PC-3 (cell line): ENCODE measurements around the gene SLAMF1. TPM values are rescaled to one million over a fixed set of nuclear protein-coding genes. Genes with fewer than 3 reads are reported as not detected.

ENCODE experiments used
- ATAC-seq: fragments of 200-7000 bp; cut with Tn5 transposase; 2 replicates; pipeline ENCODE4 v1.9.1; 2020; ENCODE audit warnings: mild to moderate bottlenecking, moderate library complexity
- BruUV-seq: library from RNA; stranded (reverse); fragments of 400-500 nt; replicated peaks from 2 replicates; lab custom pipeline; 2021; lab: Mats Ljungman, UMichigan
- CTCF ChIA-PET: fragments of 300-600 bp; sonication (Branson Sonifier 250); formaldehyde crosslinking; loops from one replicate; lab custom pipeline; 2022; ENCODE audit warnings: antibody characterized with exemption; lab: Charles Lee
- POLR2A ChIA-PET: fragments of 300-600 bp; sonication (Branson Sonifier 250); formaldehyde crosslinking; loops from one replicate; lab custom pipeline; 2022; ENCODE audit warnings: antibody characterized with exemption; ENCODE audit not compliant: unreplicated experiment; lab: Charles Lee
- DNase-seq: peaks from one replicate; pipeline ENCODE4 v3.0.0-alpha.2; 2015
- H2AFZ ChIP-seq: fragments of 300-600 bp; sonication (generic); 2 replicates; pipeline ENCODE4 v1.6.0; 2016; ENCODE audit warnings: antibody characterized with exemption, low read length
- H3F3A ChIP-seq: fragments of 300-600 bp; sonication (generic); one replicate; pipeline ENCODE4 v1.6.0; 2017; ENCODE audit warnings: antibody characterized with exemption, low read length, control low read depth, mild to moderate bottlenecking; ENCODE audit not compliant: unreplicated experiment
- H3K27ac ChIP-seq: fragments of 300-600 bp; sonication (generic); 2 replicates; pipeline ENCODE4 v1.5.1; 2016; ENCODE audit warnings: mild to moderate bottlenecking, low read length
- H3K27me3 ChIP-seq: fragments of 300-600 bp; sonication (generic); 2 replicates; pipeline ENCODE4 v1.6.1; 2016; ENCODE audit warnings: low read length, mixed read lengths
- H3K36me3 ChIP-seq: fragments of 300-600 bp; sonication (generic); 2 replicates; pipeline ENCODE4 v1.6.1; 2016; ENCODE audit warnings: low read depth, mixed run types, low read length, mixed read lengths
- H3K4me1 ChIP-seq: fragments of 300-600 bp; sonication (generic); 2 replicates; pipeline ENCODE4 v1.5.1; 2016; ENCODE audit warnings: low read length; ENCODE audit not compliant: insufficient read depth
- H3K4me2 ChIP-seq: fragments of 300-600 bp; sonication (generic); 2 replicates; pipeline ENCODE4 v1.6.0; 2016; ENCODE audit warnings: low read length
- H3K4me3 ChIP-seq: fragments of 300-600 bp; sonication (generic); 2 replicates; pipeline ENCODE4 v1.5.1; 2016; ENCODE audit warnings: mild to moderate bottlenecking, low read length, mixed read lengths
- H3K79me2 ChIP-seq: fragments of 300-600 bp; sonication (generic); 2 replicates; pipeline ENCODE4 v1.6.1; 2017; ENCODE audit warnings: low read length, mixed read lengths
- H3K9ac ChIP-seq: fragments of 300-600 bp; sonication (generic); 2 replicates; pipeline ENCODE4 v1.6.0; 2016; ENCODE audit warnings: mild to moderate bottlenecking, low read length
- H3K9me2 ChIP-seq: fragments of 300-600 bp; sonication (generic); replicated peaks from 2 replicates; pipeline ENCODE4 v1.6.1; 2016; ENCODE audit warnings: mixed run types, low read length, mixed read lengths
- H3K9me3 ChIP-seq: fragments of 300-600 bp; sonication (generic); 2 replicates; pipeline ENCODE4 v1.6.1; 2016; ENCODE audit warnings: low read length, mixed read lengths
- H4K20me1 ChIP-seq: fragments of 300-600 bp; sonication (generic); 2 replicates; pipeline ENCODE4 v1.6.1; 2016; ENCODE audit warnings: low read length, mixed read lengths
- CTCF ChIP-seq: fragments of 300-600 bp; sonication (generic); conservative IDR thresholded peaks from 2 replicates; pipeline ENCODE4 v1.5.1; 2017; ENCODE audit warnings: antibody characterized with exemption, low read depth, mild to moderate bottlenecking, low read length
- EZH2 ChIP-seq: fragments of 300-600 bp; sonication (generic); IDR thresholded peaks from one replicate; pipeline ENCODE4 v1.6.1; 2017; ENCODE audit warnings: antibody characterized with exemption, mild to moderate bottlenecking, low read length; ENCODE audit not compliant: unreplicated experiment
- EZH2phosphoT487 ChIP-seq: fragments of 300-600 bp; sonication (generic); IDR thresholded peaks from 2 replicates; pipeline ENCODE4 v1.6.1; 2018; ENCODE audit warnings: mild to moderate bottlenecking, antibody characterized with exemption, low read length, borderline replicate concordance
- intact Hi-C: fragments of 100-400 bp; cut with micrococcal nuclease; formaldehyde crosslinking; loops from 2 replicates; pipeline ENCODE4 v1.9.0; 2023
- total RNA-seq: library from RNA; depleted of rRNA; stranded (reverse); fragments of >200 nt; gene quantifications from 2 replicates; pipeline ENCODE4 v1.2.3, GENCODE V29; 2014

SLAMF1 gene
- total RNA-seq, 1 experiment from 2014 or later, result not detected

DNA sequence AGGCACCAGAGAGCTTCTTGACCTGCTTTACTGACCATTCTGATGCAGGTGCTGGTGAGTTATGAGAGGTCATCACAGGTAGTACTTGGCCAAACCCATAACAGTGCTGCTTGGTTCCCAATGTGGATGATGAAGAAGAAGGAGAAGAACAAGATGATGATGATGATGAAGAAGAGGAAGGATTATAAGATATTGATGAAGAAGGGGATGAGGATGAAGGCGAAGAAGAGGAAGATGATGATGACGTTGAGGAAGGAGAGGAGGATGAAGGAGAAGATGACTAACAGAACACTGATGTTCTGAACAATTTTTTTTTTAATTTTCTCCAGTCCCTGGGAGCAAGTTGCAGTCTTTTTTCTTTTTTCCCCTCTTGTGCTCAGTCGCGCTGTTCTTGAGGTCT, 23.9 kb upstream of the SLAMF1 start:
- DNase-seq (no peak), ATAC-seq (no peak)
- no peak for TF ChIP-seq CTCF
- no peak for TF ChIP-seq EZH2phosphoT487
- TF ChIP-seq EZH2, result no peak
- Histone ChIP-seq H3K4me1 (no peaks in the 10 kb centered on the region), H3K4me2 (no peak overlapping the region), H3K4me3 (no peak overlapping the region), H3K79me2 (no peaks in the 10 kb centered on the region), H3F3A (no peaks in the 10 kb centered on the region), H3K27me3 (peaks cover 54% of the 10 kb centered on the region), H3K9me2 (no peaks in the 10 kb centered on the region), H3K9me3 (no peaks in the 10 kb centered on the region), H2AFZ (no peak overlapping the region), H3K27ac (no peak overlapping the region), H3K36me3 (no peaks in the 10 kb centered on the region), H3K9ac (no peak overlapping the region), H4K20me1 (no peaks in the 10 kb centered on the region)
- intact Hi-C loops, result no loop called here
- ChIA-PET POLR2A (no interaction called here), CTCF (no interaction called here)
- no TSS peak for BruUV-seq

GRCh38 chr1:160669802-160670201, 23.0 kb upstream of the SLAMF1 start:
- no peaks in the 10 kb centered on the region for H4K20me1 ChIP-seq
- H3K9ac ChIP-seq, result no peak overlapping the region
- H2AFZ ChIP-seq, result no peak overlapping the region
- DNase-seq (no peak), ATAC-seq (no peak)
- ChIA-PET POLR2A (no interaction called here), CTCF (no interaction called here)
- no peaks in the 10 kb centered on the region for H3K9me3 ChIP-seq
- no peak overlapping the region for H3K4me3 ChIP-seq
- H3K36me3 ChIP-seq, result no peaks in the 10 kb centered on the region
- H3K27me3 ChIP-seq, result peaks cover 63% of the 10 kb centered on the region
- no peaks in the 10 kb centered on the region for H3F3A ChIP-seq
- intact Hi-C loops, result no loop called here
- BruUV-seq, result no TSS peak
- no peak for TF ChIP-seq EZH2
- TF ChIP-seq CTCF, result no peak
- TF ChIP-seq EZH2phosphoT487, result no peak
- no peaks in the 10 kb centered on the region for H3K79me2 ChIP-seq
- H3K4me1 ChIP-seq, result no peaks in the 10 kb centered on the region
- H3K4me2 ChIP-seq, result no peak overlapping the region
- H3K27ac ChIP-seq, result no peak overlapping the region
- no peaks in the 10 kb centered on the region for H3K9me2 ChIP-seq

GRCh38 chr1:160669276-160669675, 22.4 kb upstream of the SLAMF1 start:
- no peaks in the 10 kb centered on the region for H3F3A ChIP-seq
- H4K20me1 ChIP-seq, result no peaks in the 10 kb centered on the region
- no peak overlapping the region for H3K4me2 ChIP-seq
- H3K4me1 ChIP-seq, result no peaks in the 10 kb centered on the region
- ChIA-PET CTCF (no interaction called here), POLR2A (no interaction called here)
- no peaks in the 10 kb centered on the region for H3K36me3 ChIP-seq
- no peak for ATAC-seq
- no peak overlapping the region for H3K27ac ChIP-seq
- no peaks in the 10 kb centered on the region for H3K9me2 ChIP-seq
- H3K9me3 ChIP-seq, result no peaks in the 10 kb centered on the region
- no peak overlapping the region for H2AFZ ChIP-seq
- no peak for DNase-seq
- TF ChIP-seq EZH2phosphoT487, result no peak
- TF ChIP-seq CTCF, result no peak
- TF ChIP-seq EZH2, result no peak
- intact Hi-C loops, result no loop called here
- no peaks in the 10 kb centered on the region for H3K79me2 ChIP-seq
- H3K4me3 ChIP-seq, result no peak overlapping the region
- no peak overlapping the region for H3K9ac ChIP-seq
- BruUV-seq, result no TSS peak
- H3K27me3 ChIP-seq, result peaks cover 68% of the 10 kb centered on the region
